Articular chondrocyte of knee joint (primary cell): ENCODE measurements around the gene MAP2K1. TPM values are rescaled to one million over a fixed set of nuclear protein-coding genes. Genes with fewer than 3 reads are reported as not detected.
A peak's percentile ranks its signal among the peaks of the same experiment; 100 is the strongest.

Experiments used
- small RNA-seq: library from RNA; depleted of rRNA; stranded (forward); fragments of <200 nt; gene quantifications from one replicate; pipeline ENCODE3, GENCODE V24; 2012
- total RNA-seq: library from RNA; depleted of rRNA; stranded (reverse); fragments of >200 nt; gene quantifications from 2 replicates; pipeline ENCODE4 v1.2.3, GENCODE V29; 2012

MAP2K1 gene
- 24.8 and 27.3 TPM in 2 replicates for total RNA-seq

GRCh38 chr15:66386204-66387123, at the start of gene MAP2K1:
MAP2K1 (plus strand) TSS chr15:66386912; CDS start chr15:66387348, 436 bp downstream.

GRCh38 chr15:66356359-66357236, 30.1 kb upstream of the MAP2K1 start, which contains the start of gene TIPIN:
TIPIN (minus strand) TSS chr15:66356685; CDS start chr15:66352947, 3,738 bp downstream.

GRCh38 chr15:66497502-66498455, 111.1 kb downstream of the MAP2K1 start, which contains the start of gene SNAPC5:
SNAPC5 (minus strand) TSS chr15:66497762; CDS start chr15:66497731, 31 bp downstream.

GRCh38 chr15:66504563-66505429, 118.1 kb downstream of the MAP2K1 start, which contains the start of the genes RPL4 and ZWILCH:
RPL4 (minus strand) TSS chr15:66504855; CDS start chr15:66504790, 65 bp downstream.
ZWILCH (plus strand) TSS chr15:66505326; CDS start chr15:66505339, 13 bp downstream.

Small RNAs within 50 kb of the gene (small RNA-seq; reads per million reads assigned to genes)
- gene ATP5MFP6 (not detected), gene MIR4512 (not detected), gene RF00019 (not detected), gene RF01159 (not detected), gene SCARNA14 (21.4 reads per million, percentile 96 among the genes with 10 or more reads in this experiment), gene SNORD16 (not detected), gene SNORD18A (not detected), gene SNORD18B (not detected), gene SNORD18C (not detected)

Other genes starting within 250 kb of the MAP2K1 start
- not detected in 2 replicates for gene MEGF11, start 133.2 kb upstream of the MAP2K1 start, total RNA-seq
- gene DIS3L, start 93.3 kb upstream of the MAP2K1 start, total RNA-seq = 49.2 and 53.4 TPM in 2 replicates
- gene TIPIN, start 30.2 kb upstream of the MAP2K1 start, total RNA-seq = 8.1 and 13.9 TPM in 2 replicates
- gene SNAPC5, start 110.8 kb downstream of the MAP2K1 start, total RNA-seq = 15.0 and 19.1 TPM in 2 replicates
- 3,061 and 4,005 TPM in 2 replicates for gene RPL4, start 117.9 kb downstream of the MAP2K1 start, total RNA-seq
- 16.2 and 16.5 TPM in 2 replicates for gene ZWILCH, start 118.4 kb downstream of the MAP2K1 start, total RNA-seq
- 1.7 and 1.8 TPM in 2 replicates for gene LCTL, start 179.1 kb downstream of the MAP2K1 start, total RNA-seq